Suprapubic skin (tissue), 4 donors: ENCODE data around the gene BUB1B. TPM values are rescaled to one million over a fixed set of nuclear protein-coding genes. Genes with fewer than 3 reads are reported as not detected.

ENCODE experiments used
- DNase-seq, 2 donors: peaks; one replicate each; pipeline ENCODE4 v3.0.0-alpha.2; 2019; ENCODE audit warnings: low spot score in 2 of 2
- H3K27ac ChIP-seq: fragments of 200-600 bp; sonication (generic); one replicate; pipeline ENCODE4 v1.5.1; 2019
- H3K27me3 ChIP-seq: fragments of 200-600 bp; sonication (generic); one replicate; pipeline ENCODE4 v1.5.1; 2019
- H3K36me3 ChIP-seq: fragments of 200-600 bp; sonication (generic); one replicate; pipeline ENCODE4 v1.5.1; 2019
- H3K4me1 ChIP-seq: fragments of 200-600 bp; sonication (generic); one replicate; pipeline ENCODE4 v1.5.1; 2019
- H3K4me3 ChIP-seq: fragments of 200-600 bp; sonication (generic); one replicate; pipeline ENCODE4 v1.5.1; 2019; ENCODE audit warnings: mild to moderate bottlenecking
- H3K9me3 ChIP-seq: fragments of 200-600 bp; sonication (generic); one replicate; pipeline ENCODE4 v1.5.1; 2019
- CTCF ChIP-seq, 2 donors: fragments of 200-600 bp in 1 of 2; fragments of 450-650 bp in 1 of 2; sonication (generic) in 1 of 2; IDR thresholded peaks; one replicate each; pipeline ENCODE4 v1.5.1; 2016 to 2019; ENCODE audit warnings: antibody characterized with exemption in 2 of 2, mild to moderate bottlenecking in 1 of 2, moderate library complexity in 1 of 2
- EP300 ChIP-seq: sonication (generic); formaldehyde crosslinking; IDR thresholded peaks from one replicate; pipeline ENCODE4 v1.6.1; 2017; ENCODE audit warnings: antibody characterized with exemption
- POLR2A ChIP-seq, 2 donors: fragments of 450-650 bp; IDR thresholded peaks; one replicate each; pipeline ENCODE4 v1.6.1; 2017; ENCODE audit warnings: antibody characterized with exemption in 2 of 2, mild to moderate bottlenecking in 2 of 2, moderate library complexity in 2 of 2
- POLR2AphosphoS5 ChIP-seq, 3 donors: sonication (generic); formaldehyde crosslinking; IDR thresholded peaks; one replicate each; pipeline ENCODE4 v1.6.1; 2017; ENCODE audit warnings: antibody characterized with exemption in 3 of 3
- WGBS: methylation state at CpG from one replicate; pipeline ENCODE4 v1.1.5; 2018; 5-methylcytosine and 5-hydroxymethylcytosine counted together
- total RNA-seq, 4 donors: library from RNA; depleted of rRNA; stranded (reverse); fragments of >200 nt; gene quantifications; one replicate each; pipeline ENCODE4 v1.1.0, GENCODE V29; 2016

BUB1B gene
- total RNA-seq, 4 donors from 2014 or later: 1.8 to 12.2 (median 8.8) TPM

GRCh38 chr15:40256638-40257235, 95.9 kb downstream of the BUB1B start:
- TF ChIP-seq POLR2A (IDR thresholded peaks at IDR 0.05) (no peak), EP300 (no peak), CTCF (IDR thresholded peaks at IDR 0.05) (no peak), POLR2AphosphoS5 (IDR thresholded peaks at IDR 0.05) (no peak)
- 93% methylated on average over 11 of the region's 17 CpGs for WGBS
- no peak for DNase-seq
- no peaks in the 10 kb centered on the region for H3K9me3 ChIP-seq
- H3K36me3 ChIP-seq: peaks cover 5% of the 10 kb centered on the region
- H3K27me3 ChIP-seq: peaks cover 2% of the 10 kb centered on the region
- H3K4me1 ChIP-seq: peaks cover 22% of the 10 kb centered on the region
- no peak overlapping the region for H3K4me3 ChIP-seq
- no peak overlapping the region for H3K27ac ChIP-seq

DNA sequence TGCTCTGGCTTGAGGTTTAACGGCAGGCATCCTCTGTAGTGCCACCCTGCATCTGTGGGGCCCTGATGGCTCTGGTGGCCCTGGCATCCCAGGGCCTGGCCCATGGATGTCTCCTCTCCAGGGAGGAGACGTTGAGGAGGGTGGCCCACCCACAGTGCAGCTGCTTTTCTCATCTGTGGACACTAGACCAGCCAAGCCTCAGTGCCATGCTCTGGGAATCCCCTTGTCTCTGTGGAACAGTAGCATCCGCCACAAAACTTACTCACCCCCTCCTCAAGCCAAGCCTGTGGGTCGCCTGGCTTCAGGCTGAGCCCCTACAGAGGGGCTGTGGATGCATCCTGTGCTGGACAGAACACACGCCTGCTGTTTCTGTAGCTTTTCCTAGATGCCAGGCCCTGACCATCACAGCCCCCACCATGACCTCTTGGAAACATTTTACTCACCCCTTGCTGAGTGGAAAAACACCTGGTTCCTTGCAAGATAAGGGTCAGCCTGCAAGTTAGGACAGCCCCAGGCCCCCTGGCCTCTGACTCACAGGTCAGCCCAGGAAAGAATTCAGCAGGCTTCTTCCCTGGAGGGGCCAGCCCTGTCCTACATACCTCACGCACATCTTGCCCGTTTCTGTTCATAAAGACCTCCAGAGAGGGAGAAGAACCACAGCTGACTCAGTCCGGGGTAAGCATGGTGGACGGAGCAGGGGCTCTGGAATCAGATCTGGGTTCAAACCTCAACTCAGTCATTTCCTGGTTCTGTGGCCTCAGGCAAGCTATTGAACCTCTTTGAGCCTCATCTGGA, 97.0 kb downstream of the BUB1B start:
- no peak for DNase-seq
- H3K4me3 ChIP-seq: no peak overlapping the region
- no peak overlapping the region for H3K27ac ChIP-seq
- peaks cover 5% of the 10 kb centered on the region for H3K36me3 ChIP-seq
- TF ChIP-seq POLR2AphosphoS5 (IDR thresholded peaks at IDR 0.05) (no peak), EP300 (no peak), CTCF (IDR thresholded peaks at IDR 0.05) (no peak), POLR2A (IDR thresholded peaks at IDR 0.05) (no peak)
- H3K27me3 ChIP-seq: peaks cover 2% of the 10 kb centered on the region
- WGBS: 83% methylated on average over 6 of the region's 9 CpGs
- peaks cover 11% of the 10 kb centered on the region for H3K4me1 ChIP-seq
- no peaks in the 10 kb centered on the region for H3K9me3 ChIP-seq

GRCh38 chr15:40258544-40258943, 97.7 kb downstream of the BUB1B start:
- Histone ChIP-seq H3K36me3 (peaks cover 5% of the 10 kb centered on the region), H3K4me1 (peaks cover 4% of the 10 kb centered on the region)
- WGBS: 100% methylated on average over 1 of the region's 8 CpGs

GRCh38 chr15:40259021-40259420, 98.2 kb downstream of the BUB1B start:
- no peak overlapping the region for H3K27ac ChIP-seq
- no peaks in the 10 kb centered on the region for H3K4me1 ChIP-seq
- H3K36me3 ChIP-seq: peaks cover 5% of the 10 kb centered on the region
- H3K9me3 ChIP-seq: no peaks in the 10 kb centered on the region
- no peak for DNase-seq
- WGBS: 75% methylated on average over 5 of the region's 7 CpGs
- no peaks in the 10 kb centered on the region for H3K27me3 ChIP-seq
- TF ChIP-seq POLR2AphosphoS5 (IDR thresholded peaks at IDR 0.05): no peak
- TF ChIP-seq CTCF (IDR thresholded peaks at IDR 0.05): no peak
- no peak for TF ChIP-seq EP300
- TF ChIP-seq POLR2A (IDR thresholded peaks at IDR 0.05): no peak
- H3K4me3 ChIP-seq: no peak overlapping the region

More at GRCh38 chr15:40258544-40258943, 97.7 kb downstream of the BUB1B start:
- TF ChIP-seq EP300 (no peak), CTCF (IDR thresholded peaks at IDR 0.05) (no peak), POLR2AphosphoS5 (IDR thresholded peaks at IDR 0.05) (no peak), POLR2A (IDR thresholded peaks at IDR 0.05) (no peak)
- no peak overlapping the region for H3K4me3 ChIP-seq
- no peaks in the 10 kb centered on the region for H3K9me3 ChIP-seq
- H3K27ac ChIP-seq: no peak overlapping the region
- DNase-seq: no peak
- no peaks in the 10 kb centered on the region for H3K27me3 ChIP-seq

DNA sequence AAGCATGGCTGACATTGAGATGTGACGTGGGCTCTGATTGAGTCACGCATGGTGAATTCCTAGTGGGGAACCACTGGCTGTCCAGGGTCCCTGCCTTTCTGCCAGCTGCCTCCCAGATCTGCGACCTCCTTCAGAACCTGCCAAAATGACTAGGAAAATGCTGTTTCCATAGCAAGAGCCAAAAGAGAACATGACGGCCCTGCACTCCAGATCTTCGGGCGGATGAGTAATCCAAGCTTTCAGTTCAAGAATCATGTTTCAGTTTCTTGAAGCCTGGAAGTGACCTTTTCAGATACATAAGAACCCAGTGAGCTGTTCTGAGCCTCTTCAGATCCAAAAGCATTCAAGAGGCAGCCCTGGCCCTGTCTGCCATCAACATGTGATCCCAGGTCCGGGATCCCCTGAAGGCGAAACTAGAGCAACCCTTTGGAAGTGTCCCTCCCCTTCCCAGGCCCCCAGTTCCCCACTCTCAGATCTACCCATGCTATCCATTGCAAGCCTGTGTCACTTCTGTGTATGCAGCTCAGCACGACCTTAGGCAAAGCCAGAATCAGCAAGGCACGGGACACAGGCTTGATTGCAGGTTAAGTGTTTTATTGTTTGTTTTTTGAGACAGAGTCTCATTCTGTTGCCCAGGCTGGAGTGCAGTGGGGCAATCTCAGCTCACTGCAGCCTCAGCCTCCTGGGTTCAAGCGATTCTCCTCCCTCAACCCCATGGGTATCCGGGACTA, 102.3 kb downstream of the BUB1B start:
- Histone ChIP-seq H3K36me3 (peaks cover 20% of the 10 kb centered on the region), H3K27me3 (no peaks in the 10 kb centered on the region), H3K4me1 (peaks cover 13% of the 10 kb centered on the region), H3K9me3 (no peaks in the 10 kb centered on the region), H3K27ac (no peak overlapping the region), H3K4me3 (no peak overlapping the region)
- 49% methylated on average over 10 of the region's 12 CpGs for WGBS
- DNase-seq: no peak
- TF ChIP-seq EP300: no peak
- no peak for TF ChIP-seq CTCF (IDR thresholded peaks at IDR 0.05)
- no peak for TF ChIP-seq POLR2AphosphoS5 (IDR thresholded peaks at IDR 0.05)
- no peak for TF ChIP-seq POLR2A (IDR thresholded peaks at IDR 0.05)
